Measurements from ENCODE around the gene FGF9. TPM values are rescaled to one million over a fixed set of nuclear protein-coding genes. Genes with fewer than 3 reads are reported as not detected.

The FGF9 gene
- total RNA-seq, 1 experiment from 2014 or later, result 1.5 TPM

DNA sequence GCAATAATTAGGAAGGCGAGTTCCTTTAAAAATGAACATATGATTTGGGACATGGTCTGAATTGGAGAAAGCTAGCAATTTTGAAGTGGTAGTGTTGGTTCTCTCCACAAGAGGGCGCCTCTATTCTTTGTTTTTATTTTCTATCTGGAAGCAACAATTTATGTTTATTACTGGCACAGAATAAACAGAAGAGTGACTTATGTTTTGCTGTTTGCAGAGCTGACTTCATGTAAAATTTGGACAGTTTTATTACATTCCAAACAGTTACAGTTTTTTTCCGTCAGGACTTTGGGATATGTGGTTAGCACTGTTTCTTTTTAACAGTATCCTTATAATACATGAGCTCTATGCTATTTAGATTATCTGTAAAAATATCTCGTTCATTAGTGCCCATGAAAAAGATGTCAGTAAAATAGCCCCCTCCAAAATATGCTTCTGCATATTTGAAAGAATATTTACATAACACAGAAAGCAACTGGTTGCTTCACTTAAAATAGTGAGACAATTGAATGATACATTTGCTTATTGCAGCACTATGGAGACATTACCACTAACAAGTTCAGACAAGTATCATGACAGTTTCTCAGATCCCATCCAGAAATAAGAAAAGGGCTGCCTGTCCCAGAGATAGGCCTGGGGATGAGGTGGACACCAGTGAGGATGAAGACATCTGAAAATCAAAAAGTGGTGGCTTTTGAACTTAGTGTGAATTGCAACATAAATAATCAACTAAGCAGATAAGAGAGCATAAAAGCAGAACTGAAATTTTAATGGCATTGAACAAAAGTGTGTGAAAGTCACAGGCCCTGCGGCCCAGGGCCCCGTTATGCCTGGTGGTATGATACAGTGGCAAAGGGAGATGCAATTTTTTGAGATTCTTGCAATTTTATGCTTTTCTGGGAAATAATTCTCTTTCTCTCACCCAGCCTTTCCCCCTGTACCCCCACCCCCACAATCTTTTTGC is 32.3 kb upstream of the FGF9 start:
- ChIA-PET POLR2A (interaction anchor here (1.0 to 1.5 kb wide), 3 partner anchors 11 to 1159 kb away, joined by 3 to 4 read pairs (median 4); no protein-coding TSS in a partner anchor), CTCF (interaction anchor here (0.6 to 2.3 kb wide), 27 partner anchors 8 to 1157 kb away, joined by 3 to 14 read pairs (median 6); partner anchors contain the start of genes FGF9 and MICU2), RAD21 (ENCODE audit: low non-redundant PET in 1 of 2, low total read pairs in 2 of 2, uncharacterized antibody in 2 of 2, unreplicated experiment in 2 of 2) (interaction anchor here in 1 of 2 experiments (1.0 to 1.6 kb wide), 2 partner anchors 31 to 1157 kb away, joined by 4 to 6 read pairs; no protein-coding TSS in a partner anchor)
- Histone ChIP-seq H3K27ac (ENCODE audit: low read depth, low read length) (no peak overlapping the region; the same call in 1 of the 2 replicates), H3K9ac (ENCODE audit: low read length) (no peak overlapping the region), H3K4me3 (replicated peaks in 1 of 2; ENCODE audit: low read depth in 1 of 2, low read length in 2 of 2) (no peak overlapping the region), H3K79me2 (ENCODE audit: insufficient read depth, low read length) (no peaks in the 10 kb centered on the region), H3K9me3 (ENCODE audit: control insufficient read depth in 1 of 2, insufficient read depth in 1 of 2, low read depth in 1 of 2, low read length in 2 of 2) (no peaks in the 10 kb centered on the region), H2AFZ (ENCODE audit: low read depth, low read length, poor library complexity, severe bottlenecking) (peak overlapping the region; percentile 26), H3K4me2 (ENCODE audit: low read length) (peak overlapping the region; percentile 64), H3K4me1 (ENCODE audit: control insufficient read depth in 1 of 2, insufficient read depth in 2 of 2, low read length in 2 of 2) (peaks cover 17 to 20% of the 10 kb centered on the region in 2 experiments), H3K36me3 (ENCODE audit: control insufficient read depth in 1 of 2, insufficient read depth in 2 of 2, low read length in 2 of 2) (no peaks in the 10 kb centered on the region), H4K20me1 (ENCODE audit: insufficient read depth) (no peaks in the 10 kb centered on the region), H3K9me2 (ENCODE audit: insufficient read depth) (no peaks in the 10 kb centered on the region), H3K27me3 (ENCODE audit: insufficient read depth, low read length) (no peaks in the 10 kb centered on the region)
- no peak for DNase-seq (ENCODE audit: low read depth, low spot score)
- no TSS peak for BruUV-seq (replicated peaks)
- intact Hi-C loops (cut with micrococcal nuclease), result loop anchor here (2.0 to 10.0 kb wide), 7 partner anchors 32 to 1154 kb away; partner anchors contain the start of gene FGF9
- no peak for ATAC-seq
- TF ChIP-seq, protein P1, sequence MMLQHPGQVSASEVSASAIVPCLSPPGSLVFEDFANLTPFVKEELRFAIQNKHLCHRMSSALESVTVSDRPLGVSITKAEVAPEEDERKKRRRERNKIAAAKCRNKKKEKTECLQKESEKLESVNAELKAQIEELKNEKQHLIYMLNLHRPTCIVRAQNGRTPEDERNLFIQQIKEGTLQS (IDR thresholded peaks at IDR 0.05), result no peak
- TF ChIP-seq RAD21 (IDR thresholded peaks at IDR 0.05; ENCODE audit: low read depth) (peak; percentile 62), EGR1 (IDR thresholded peaks at IDR 0.05; ENCODE audit: low read depth) (no peak), JUND (IDR thresholded peaks at IDR 0.05) (no peak), POLR2A (IDR thresholded peaks at IDR 0.05; ENCODE audit: borderline replicate concordance, extremely low read depth, insufficient read depth, insufficient read length) (no peak), ZNF274 (IDR thresholded peaks at IDR 0.05; ENCODE audit: low read depth, low read length) (no peak), SRF (IDR thresholded peaks at IDR 0.05; ENCODE audit: low read depth) (no peak), SP1 (IDR thresholded peaks at IDR 0.05; ENCODE audit: low read depth) (no peak), EZH2 (IDR thresholded peaks at IDR 0.05) (no peak), EZH2phosphoT487 (IDR thresholded peaks at IDR 0.05; ENCODE audit: borderline replicate concordance) (no peak), POLR2AphosphoS5 (IDR thresholded peaks at IDR 0.05; ENCODE audit: low read depth, low read length) (no peak), ELF1 (IDR thresholded peaks at IDR 0.05; ENCODE audit: borderline replicate concordance, low read depth) (no peak), FOSL1 (IDR thresholded peaks at IDR 0.05; ENCODE audit: low read depth) (no peak)
- TF ChIP-seq, protein P2, sequence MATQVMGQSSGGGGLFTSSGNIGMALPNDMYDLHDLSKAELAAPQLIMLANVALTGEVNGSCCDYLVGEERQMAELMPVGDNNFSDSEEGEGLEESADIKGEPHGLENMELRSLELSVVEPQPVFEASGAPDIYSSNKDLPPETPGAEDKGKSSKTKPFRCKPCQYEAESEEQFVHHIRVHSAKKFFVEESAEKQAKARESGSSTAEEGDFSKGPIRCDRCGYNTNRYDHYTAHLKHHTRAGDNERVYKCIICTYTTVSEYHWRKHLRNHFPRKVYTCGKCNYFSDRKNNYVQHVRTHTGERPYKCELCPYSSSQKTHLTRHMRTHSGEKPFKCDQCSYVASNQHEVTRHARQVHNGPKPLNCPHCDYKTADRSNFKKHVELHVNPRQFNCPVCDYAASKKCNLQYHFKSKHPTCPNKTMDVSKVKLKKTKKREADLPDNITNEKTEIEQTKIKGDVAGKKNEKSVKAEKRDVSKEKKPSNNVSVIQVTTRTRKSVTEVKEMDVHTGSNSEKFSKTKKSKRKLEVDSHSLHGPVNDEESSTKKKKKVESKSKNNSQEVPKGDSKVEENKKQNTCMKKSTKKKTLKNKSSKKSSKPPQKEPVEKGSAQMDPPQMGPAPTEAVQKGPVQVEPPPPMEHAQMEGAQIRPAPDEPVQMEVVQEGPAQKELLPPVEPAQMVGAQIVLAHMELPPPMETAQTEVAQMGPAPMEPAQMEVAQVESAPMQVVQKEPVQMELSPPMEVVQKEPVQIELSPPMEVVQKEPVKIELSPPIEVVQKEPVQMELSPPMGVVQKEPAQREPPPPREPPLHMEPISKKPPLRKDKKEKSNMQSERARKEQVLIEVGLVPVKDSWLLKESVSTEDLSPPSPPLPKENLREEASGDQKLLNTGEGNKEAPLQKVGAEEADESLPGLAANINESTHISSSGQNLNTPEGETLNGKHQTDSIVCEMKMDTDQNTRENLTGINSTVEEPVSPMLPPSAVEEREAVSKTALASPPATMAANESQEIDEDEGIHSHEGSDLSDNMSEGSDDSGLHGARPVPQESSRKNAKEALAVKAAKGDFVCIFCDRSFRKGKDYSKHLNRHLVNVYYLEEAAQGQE (IDR thresholded peaks at IDR 0.05; ENCODE audit: low read depth), result no peak
- TF ChIP-seq, protein P3, sequence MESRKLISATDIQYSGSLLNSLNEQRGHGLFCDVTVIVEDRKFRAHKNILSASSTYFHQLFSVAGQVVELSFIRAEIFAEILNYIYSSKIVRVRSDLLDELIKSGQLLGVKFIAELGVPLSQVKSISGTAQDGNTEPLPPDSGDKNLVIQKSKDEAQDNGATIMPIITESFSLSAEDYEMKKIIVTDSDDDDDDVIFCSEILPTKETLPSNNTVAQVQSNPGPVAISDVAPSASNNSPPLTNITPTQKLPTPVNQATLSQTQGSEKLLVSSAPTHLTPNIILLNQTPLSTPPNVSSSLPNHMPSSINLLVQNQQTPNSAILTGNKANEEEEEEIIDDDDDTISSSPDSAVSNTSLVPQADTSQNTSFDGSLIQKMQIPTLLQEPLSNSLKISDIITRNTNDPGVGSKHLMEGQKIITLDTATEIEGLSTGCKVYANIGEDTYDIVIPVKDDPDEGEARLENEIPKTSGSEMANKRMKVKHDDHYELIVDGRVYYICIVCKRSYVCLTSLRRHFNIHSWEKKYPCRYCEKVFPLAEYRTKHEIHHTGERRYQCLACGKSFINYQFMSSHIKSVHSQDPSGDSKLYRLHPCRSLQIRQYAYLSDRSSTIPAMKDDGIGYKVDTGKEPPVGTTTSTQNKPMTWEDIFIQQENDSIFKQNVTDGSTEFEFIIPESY (IDR thresholded peaks at IDR 0.05; ENCODE audit: extremely low read depth, insufficient replicate concordance, low read length), result no peak
- TF ChIP-seq, protein P4, sequence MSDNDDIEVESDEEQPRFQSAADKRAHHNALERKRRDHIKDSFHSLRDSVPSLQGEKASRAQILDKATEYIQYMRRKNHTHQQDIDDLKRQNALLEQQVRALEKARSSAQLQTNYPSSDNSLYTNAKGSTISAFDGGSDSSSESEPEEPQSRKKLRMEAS (IDR thresholded peaks at IDR 0.05), result no peak
- TF ChIP-seq, protein P5, sequence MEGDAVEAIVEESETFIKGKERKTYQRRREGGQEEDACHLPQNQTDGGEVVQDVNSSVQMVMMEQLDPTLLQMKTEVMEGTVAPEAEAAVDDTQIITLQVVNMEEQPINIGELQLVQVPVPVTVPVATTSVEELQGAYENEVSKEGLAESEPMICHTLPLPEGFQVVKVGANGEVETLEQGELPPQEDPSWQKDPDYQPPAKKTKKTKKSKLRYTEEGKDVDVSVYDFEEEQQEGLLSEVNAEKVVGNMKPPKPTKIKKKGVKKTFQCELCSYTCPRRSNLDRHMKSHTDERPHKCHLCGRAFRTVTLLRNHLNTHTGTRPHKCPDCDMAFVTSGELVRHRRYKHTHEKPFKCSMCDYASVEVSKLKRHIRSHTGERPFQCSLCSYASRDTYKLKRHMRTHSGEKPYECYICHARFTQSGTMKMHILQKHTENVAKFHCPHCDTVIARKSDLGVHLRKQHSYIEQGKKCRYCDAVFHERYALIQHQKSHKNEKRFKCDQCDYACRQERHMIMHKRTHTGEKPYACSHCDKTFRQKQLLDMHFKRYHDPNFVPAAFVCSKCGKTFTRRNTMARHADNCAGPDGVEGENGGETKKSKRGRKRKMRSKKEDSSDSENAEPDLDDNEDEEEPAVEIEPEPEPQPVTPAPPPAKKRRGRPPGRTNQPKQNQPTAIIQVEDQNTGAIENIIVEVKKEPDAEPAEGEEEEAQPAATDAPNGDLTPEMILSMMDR (IDR thresholded peaks at IDR 0.05 in 2 of 3, conservative IDR thresholded peaks at IDR 0.05 in 1 of 3; ENCODE audit: borderline replicate concordance in 1 of 3, insufficient read depth in 1 of 3, low read depth in 2 of 3, low read length in 2 of 3), result peak; percentile 37 to 89 (median 60); a peak in 5 of 6 replicates
